Adrenal gland (tissue), 5 donors: ENCODE measurements around the gene PDPR.
"Not testable (repeated sequence)": the region's sequence is repeated elsewhere in the genome, so short reads cannot be mapped to it uniquely, and the experiment has no call there.

ENCODE experiments used
- CTCF ChIP-seq, 6 experiments: fragments of 450-650 bp in 4 of 6; fragments of 200-600 bp in 2 of 6; sonication (generic) in 1 of 6; IDR thresholded peaks; 1 replicate in 5 of 6; 2 replicates in 1 of 6; pipeline versions ENCODE4 v1.5.1 to v1.8.0; 2016 to 2021; ENCODE audit warnings: antibody characterized with exemption in 6 of 6, mild to moderate bottlenecking in 2 of 6, moderate library complexity in 1 of 6
- POLR2A ChIP-seq, 2 donors: fragments of 450-650 bp; IDR thresholded peaks; one replicate each; pipeline ENCODE4 v1.6.1; 2017; ENCODE audit warnings: antibody characterized with exemption in 2 of 2, mild to moderate bottlenecking in 2 of 2, moderate library complexity in 1 of 2
- donor health status: DM: no; HTN: no; CAD: no.

- not testable (repeated sequence) for TF ChIP-seq CTCF, POLR2A (IDR thresholded peaks at IDR 0.05)
Measured at GRCh38 chr16:70203508-70203907, 89.4 kb downstream of the PDPR start.
